GM12865 (cell line): ENCODE measurements around the gene DNAJB14.

Source experiments
- DNase-seq: peaks from one replicate; pipeline ENCODE4 v3.0.0; 2010; ENCODE audit warnings: low read depth
- H3K4me3 ChIP-seq: 2 replicates; pipeline ENCODE4 v1.5.1; 2011; ENCODE audit warnings: mild to moderate bottlenecking, low read depth, low read length, control low read depth
- CTCF ChIP-seq: IDR thresholded peaks from 2 replicates; pipeline ENCODE4 v1.5.1; 2011; ENCODE audit warnings: low read length, control low read depth, low read depth, inconsistent platforms; ENCODE audit not compliant: insufficient read depth; ENCODE audit errors: missing control alignments

The DNAJB14 gene

DNA sequence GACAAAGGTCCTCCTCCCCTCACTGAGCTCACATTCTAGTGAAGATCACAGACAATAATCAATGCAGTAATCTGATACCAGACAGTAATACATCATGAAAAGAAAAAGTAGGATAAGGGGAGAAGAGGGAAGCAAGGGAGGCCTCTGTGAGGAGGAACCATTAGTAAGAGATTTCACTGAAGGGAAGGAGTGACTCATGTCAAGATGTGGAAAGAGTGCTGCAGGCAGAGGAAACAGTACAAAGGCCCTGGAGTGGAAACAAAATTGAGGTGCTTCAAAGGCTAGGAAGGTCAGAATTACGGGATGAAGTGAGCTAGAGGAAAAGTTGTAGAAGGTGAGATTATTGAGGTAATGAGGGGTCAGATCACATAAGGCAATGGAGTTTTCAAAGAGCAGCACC, 90.3 kb downstream of the DNAJB14 start:
- no peak for DNase-seq
- no peak overlapping the region for H3K4me3 ChIP-seq
- no peak for TF ChIP-seq CTCF

- DNase-seq, result peak; percentile 71
- no peak for TF ChIP-seq CTCF
- no peak overlapping the region for H3K4me3 ChIP-seq
Observed at GRCh38 chr4:99855678-99856077, 90.7 kb downstream of the DNAJB14 start.

DNA sequence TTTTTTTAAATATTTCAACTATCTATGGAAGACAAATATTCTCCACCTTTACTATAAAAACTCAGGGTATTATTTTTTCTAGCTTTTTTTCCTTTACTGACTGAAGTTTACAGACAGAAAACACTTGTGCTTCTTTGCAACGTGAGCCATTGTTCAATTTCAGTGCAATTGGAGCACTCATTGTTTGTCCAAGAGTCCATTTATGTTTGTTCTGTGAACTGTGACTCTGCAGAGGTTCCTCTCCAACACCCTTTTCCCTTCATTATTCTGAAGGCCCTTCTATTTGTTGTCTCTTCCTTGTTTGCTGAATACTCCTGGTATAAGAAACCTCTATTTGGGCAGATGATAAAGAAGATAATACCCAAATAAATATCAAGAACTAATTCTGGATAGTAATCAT, 92.4 kb downstream of the DNAJB14 start:
- no peak for TF ChIP-seq CTCF
- no peak overlapping the region for H3K4me3 ChIP-seq
- no peak for DNase-seq

GRCh38 chr4:99853190-99853589, 93.2 kb downstream of the DNAJB14 start:
- no peak for TF ChIP-seq CTCF
- DNase-seq, result no peak

GRCh38 chr4:99852199-99852749, 94.1 kb downstream of the DNAJB14 start:
- no peak for TF ChIP-seq CTCF
- peak overlapping the region; percentile 10; the same call in 1 of the 2 replicates for H3K4me3 ChIP-seq
- DNase-seq, result peak; percentile 38

More at GRCh38 chr4:99853190-99853589, 93.2 kb downstream of the DNAJB14 start:
- H3K4me3 ChIP-seq, result no peak overlapping the region

DNA sequence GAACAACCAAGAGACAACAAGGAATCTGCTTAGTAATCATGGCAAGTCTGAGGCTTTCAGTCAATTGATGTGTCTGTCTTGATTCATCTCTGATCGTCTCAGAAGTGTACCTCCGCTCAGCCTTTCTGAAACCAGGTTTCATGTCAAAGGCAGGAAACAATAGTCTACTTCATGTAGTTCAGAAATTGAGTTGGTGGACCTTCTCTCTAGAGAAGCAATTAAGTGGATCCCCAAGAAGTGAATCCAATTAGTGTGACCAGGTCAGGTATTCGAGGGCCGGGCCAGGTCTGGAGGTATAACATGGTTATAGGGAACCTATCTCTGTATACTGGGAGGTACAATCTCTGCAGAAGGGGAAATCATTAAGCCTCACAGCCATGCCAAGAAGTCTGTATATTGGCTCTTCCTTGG, 97.8 kb downstream of the DNAJB14 start:
- peak overlapping the region; percentile 44; the same call in 1 of the 2 replicates for H3K4me3 ChIP-seq
- DNase-seq, result peak; percentile 90
- TF ChIP-seq CTCF, result no peak

DNA sequence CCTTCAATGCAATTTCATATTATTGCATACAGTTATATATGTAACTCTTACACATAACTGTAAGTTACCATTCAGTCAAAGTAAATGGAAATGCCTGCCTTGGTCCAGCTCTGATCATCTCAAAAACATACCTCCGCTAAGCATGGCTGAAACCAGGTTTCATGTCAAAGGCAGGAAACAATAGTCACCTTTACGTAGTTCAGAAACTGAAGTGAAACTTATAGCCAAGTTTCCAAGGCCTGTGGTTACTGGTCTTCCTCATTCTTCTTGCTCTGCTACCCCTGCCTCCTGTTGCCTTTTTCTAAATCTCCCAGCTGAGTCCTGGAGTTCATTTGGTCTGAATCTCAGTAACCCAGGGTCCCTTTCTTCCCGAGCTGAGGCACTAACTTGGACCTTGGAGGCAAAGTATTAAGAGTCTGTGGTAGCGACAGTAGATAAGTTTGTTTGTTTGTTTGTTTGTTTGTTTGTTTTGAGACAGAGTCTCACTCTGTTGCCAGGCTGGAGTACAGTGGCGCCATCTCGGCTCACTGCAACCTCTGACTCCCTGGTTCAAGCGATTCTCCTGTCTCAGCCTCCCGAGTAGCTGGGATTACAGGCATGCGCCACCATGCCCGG, 98.9 kb downstream of the DNAJB14 start:
- no peak for TF ChIP-seq CTCF
- peak overlapping the region; percentile 44 for H3K4me3 ChIP-seq

More for the DNA sequence above, 98.9 kb downstream of the DNAJB14 start:
- peak; percentile 90 for DNase-seq
